AG09309 (cell line): ENCODE measurements around the gene PDE1C.

Experiments
- DNase-seq: peaks from one replicate; pipeline ENCODE4 v3.0.0-alpha.2; 2010; ENCODE audit warnings: low read depth
- H3K4me3 ChIP-seq: 2 replicates; pipeline ENCODE4 v1.5.1; 2011; ENCODE audit warnings: mild to moderate bottlenecking, low read depth, low read length, moderate library complexity; ENCODE audit not compliant: control insufficient read depth
- CTCF ChIP-seq: IDR thresholded peaks from 2 replicates; pipeline ENCODE4 v1.5.1; 2011; ENCODE audit warnings: mild to moderate bottlenecking, low read depth, low read length, inconsistent platforms; ENCODE audit not compliant: insufficient read depth, control insufficient read depth; ENCODE audit errors: missing control alignments

PDE1C gene

GRCh38 chr7:32070406-32071360 lies at the start of gene PDE1C:
Gene PDE1C, minus strand, starts transcription at chr7:32070407.
- H3K4me3 ChIP-seq: peak within 1 kb of the TSS; percentile 41
- DNase-seq: no peak
- TF ChIP-seq CTCF: no peak

- H3K4me3 ChIP-seq: no peak overlapping the region
- no peak for DNase-seq
- TF ChIP-seq CTCF: no peak
These were observed 49.6 kb upstream of the PDE1C start for GRCh38 chr7:32119790-32120196.

- no peak for TF ChIP-seq CTCF
- H3K4me3 ChIP-seq: no peak overlapping the region
- no peak for DNase-seq
These were observed 47.6 kb upstream of the PDE1C start for GRCh38 chr7:32117837-32118236.

- no peak overlapping the region for H3K4me3 ChIP-seq
- no peak for TF ChIP-seq CTCF
- no peak for DNase-seq
These were observed 46.2 kb upstream of the PDE1C start for GRCh38 chr7:32116436-32116835.

GRCh38 chr7:32115831-32116230 lies 45.6 kb upstream of the PDE1C start:
- DNase-seq: no peak
- no peak overlapping the region for H3K4me3 ChIP-seq
- TF ChIP-seq CTCF: no peak

- no peak for TF ChIP-seq CTCF
These were observed 38.4 kb upstream of the PDE1C start for GRCh38 chr7:32108651-32109050.

More at GRCh38 chr7:32108651-32109050, 38.4 kb upstream of the PDE1C start:
- DNase-seq: no peak
- H3K4me3 ChIP-seq: no peak overlapping the region
